ENCODE measurements around the gene MICAL1.
"Not testable (repeated sequence)": the region's sequence is repeated elsewhere in the genome, so short reads cannot be mapped to it uniquely, and the experiment has no call there.

The MICAL1 gene

DNA sequence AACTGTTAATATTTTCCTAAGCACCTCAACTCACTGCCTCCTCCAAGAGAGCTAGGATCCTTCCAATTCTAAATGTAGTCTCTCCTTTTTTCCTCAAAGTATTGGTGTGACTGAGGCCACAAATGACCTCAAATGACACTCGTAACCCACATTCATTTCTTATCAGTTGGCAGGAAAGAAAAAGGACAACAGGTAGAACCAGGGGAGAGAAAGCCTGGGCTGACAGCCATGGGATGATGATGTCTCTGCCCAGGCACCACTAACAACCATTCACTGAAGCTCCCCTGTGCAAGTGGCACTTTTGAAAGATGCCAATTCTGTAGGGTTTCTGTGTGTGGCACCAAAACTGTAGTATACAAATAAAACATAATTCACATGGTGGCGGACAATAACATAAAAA, 20.1 kb upstream of the MICAL1 start:
- DNase-seq (ENCODE audit: low spot score) = no peak

DNA sequence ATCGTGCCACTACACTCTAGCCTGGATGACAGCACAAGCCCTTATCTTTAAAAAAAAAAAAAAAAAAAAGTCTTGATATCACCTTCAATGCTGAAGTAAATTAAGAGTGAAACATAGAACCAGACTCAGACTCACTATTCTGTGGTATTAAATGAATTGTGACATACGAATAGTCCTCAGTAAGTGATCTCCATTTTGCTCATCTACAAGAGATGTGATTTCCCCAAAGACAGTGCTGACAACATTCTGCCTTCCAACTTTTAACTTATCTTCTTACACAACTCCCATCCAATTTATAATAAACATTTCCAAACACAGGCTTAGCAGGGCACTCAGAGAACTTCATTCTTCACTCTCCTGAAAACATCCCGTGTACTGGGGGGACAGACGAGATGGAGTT, 19.4 kb upstream of the MICAL1 start:
- no peak for DNase-seq (ENCODE audit: low spot score)

DNA sequence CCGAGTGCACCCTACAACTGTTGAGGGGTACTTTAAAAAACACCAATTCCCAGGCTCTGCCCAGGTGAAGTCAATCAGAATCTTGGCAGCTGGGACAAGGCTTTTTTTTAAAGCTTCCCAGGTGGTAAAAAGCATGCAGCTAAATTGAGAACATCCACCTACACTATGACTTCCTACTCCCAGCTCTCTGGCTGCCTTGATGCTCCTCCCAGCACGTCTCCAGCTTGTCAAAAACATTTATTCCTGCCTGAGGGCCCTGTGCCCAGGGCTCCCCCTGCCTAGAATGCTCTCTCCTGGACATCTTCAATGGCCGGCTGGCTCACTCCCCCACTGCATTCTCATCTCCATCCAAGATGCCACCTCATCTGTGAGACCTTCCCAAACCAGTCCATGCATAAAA, 17.5 kb upstream of the MICAL1 start:
- DNase-seq (ENCODE audit: low spot score) = no peak

DNA sequence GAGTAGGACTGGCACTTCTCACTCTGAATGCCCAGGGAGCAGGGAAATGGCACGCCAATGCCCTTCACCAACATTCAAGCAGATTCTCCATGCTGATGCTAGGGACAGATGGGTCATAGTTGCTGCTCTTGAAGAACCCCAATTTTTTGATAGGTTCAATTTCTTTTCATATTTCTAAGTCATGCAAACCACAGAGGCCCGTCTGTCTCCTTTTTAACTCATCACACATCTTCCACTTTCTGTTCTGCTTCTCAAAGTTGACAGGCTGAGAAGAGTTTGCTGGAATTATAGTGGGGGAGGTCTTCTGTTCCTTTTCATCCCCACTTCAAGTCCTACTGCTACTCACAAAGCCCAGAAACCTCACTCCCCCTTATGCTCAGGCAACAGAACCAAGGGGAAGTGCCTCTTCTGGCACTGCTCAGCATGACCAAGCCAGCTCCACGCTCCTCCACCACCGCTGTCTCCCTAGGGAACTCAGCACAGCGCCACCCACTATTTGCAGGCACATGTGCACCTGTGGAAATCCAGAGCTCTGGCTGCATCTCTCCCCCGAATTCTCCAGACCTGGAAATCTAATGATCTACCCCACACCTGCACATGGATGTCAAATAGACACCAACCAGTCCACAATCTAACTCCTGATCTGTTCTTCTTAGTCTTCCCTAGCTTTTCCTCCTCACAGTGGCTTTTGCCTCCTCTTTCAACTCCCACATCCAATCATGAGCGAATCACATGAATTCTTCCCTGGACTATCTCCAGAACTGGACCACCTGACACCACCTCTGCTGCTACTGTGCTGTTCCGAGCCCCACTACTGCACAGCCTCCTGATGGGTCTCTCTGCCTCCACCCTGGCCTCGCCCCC, 16.8 kb upstream of the MICAL1 start:
- no peak for DNase-seq (ENCODE audit: low spot score)

GRCh38 chr6:109471105-109471810, 15.7 kb upstream of the MICAL1 start:
- no peak for DNase-seq (ENCODE audit: low spot score)

GRCh38 chr6:109469591-109470189, 14.1 kb upstream of the MICAL1 start:
- DNase-seq (ENCODE audit: low spot score) = no peak

DNA sequence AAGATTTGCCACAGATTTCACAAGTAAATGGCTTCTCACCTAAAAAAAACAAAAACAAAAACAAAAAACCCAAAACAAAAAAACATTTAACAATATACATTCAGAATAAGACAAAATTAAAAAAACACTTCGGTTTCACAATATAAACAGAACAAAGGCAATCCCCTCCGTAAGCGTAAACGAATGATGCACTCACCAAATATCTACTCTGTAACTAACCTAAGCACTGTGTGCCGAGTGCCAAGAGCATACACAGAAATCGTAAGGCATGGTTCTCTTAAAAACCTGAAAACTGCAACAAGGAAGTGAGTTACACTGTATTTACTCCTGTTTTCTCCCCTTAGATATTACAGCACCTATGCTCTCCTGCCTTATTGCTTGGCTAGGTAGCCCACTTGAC, 12.1 kb upstream of the MICAL1 start:
- no peak for DNase-seq (ENCODE audit: low spot score)

- DNase-seq (ENCODE audit: low spot score) = no peak
Measured at GRCh38 chr6:109466212-109466923, 10.8 kb upstream of the MICAL1 start.

GRCh38 chr6:109465772-109466171, 10.2 kb upstream of the MICAL1 start:
- no peak for DNase-seq (ENCODE audit: low spot score)

- DNase-seq (ENCODE audit: low spot score) = peak; percentile 29
Measured at GRCh38 chr6:109461733-109462526, 6.4 kb upstream of the MICAL1 start.

DNA sequence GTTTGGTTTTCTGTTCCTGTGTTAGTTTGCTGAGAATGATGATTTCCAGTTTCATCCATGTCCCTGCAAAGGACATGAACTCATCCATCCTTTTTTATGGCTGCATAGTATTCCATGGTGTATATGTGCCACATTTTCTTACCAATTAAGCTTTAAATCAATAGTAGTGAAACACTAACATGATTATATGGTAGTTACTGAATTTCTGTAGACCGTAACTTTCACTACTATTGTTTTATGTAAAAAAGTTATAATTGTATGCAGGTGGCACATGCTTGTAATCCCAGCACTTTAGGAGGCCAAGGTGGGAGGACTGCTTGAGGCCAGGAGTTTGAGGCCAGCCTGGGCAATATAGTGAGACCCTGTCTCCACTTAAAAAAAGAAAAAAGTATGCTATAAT, 5.6 kb upstream of the MICAL1 start:
- not testable (repeated sequence) for DNase-seq (ENCODE audit: low spot score)

GRCh38 chr6:109460161-109460829, 4.7 kb upstream of the MICAL1 start:
- no peak for DNase-seq (ENCODE audit: low spot score)

DNA sequence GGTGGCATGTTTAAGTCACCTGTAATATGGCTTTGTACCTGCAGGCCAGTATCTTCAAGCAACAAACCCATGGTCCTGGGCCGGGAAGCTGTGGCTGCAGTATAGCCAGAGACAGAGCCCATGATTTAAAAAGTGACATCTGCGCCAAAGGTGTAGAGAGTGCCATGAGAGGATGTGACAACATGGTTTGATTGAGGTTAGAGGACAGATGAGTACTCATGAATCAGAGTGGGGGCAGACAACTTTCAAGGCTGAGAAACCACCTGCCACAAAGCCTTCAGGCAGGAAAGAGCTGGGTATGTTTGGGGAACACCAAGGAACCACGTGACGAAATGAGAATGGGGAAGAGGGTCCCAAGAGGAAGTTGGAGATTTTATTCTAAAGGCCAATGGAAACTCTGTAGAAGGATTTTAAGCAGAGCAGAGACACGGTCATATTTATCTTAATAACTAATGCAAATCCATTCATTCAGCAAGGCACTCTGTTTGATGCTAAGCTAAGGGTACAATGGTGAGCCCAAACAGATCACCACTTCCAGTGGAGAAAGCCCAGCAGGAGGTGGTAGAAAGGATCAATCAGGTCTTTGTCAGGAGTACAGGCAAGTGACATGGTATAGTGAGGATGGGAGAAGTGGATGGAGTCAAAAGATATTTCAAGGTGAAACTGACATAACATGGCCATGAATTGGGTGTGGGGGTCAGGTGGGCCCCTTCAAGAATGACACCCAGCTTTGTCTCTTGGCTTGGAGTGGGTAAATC, 3.4 kb upstream of the MICAL1 start:
- peak; percentile 67 for DNase-seq (ENCODE audit: low spot score)

- no peak for DNase-seq (ENCODE audit: low spot score)
Measured at GRCh38 chr6:109457562-109457996, 2.0 kb upstream of the MICAL1 start.

GRCh38 chr6:109456710-109457561, 1.4 kb upstream of the MICAL1 start:
- no peak for DNase-seq (ENCODE audit: low spot score)

- DNase-seq (ENCODE audit: low spot score) = no peak
Measured at GRCh38 chr6:109456111-109456583, 575 bp upstream of the MICAL1 start.

GRCh38 chr6:109454496-109455436, 806 bp downstream of the MICAL1 start:
- peak; percentile 70 for DNase-seq (ENCODE audit: low spot score)

All from CD4-positive, alpha-beta T cell treated with Interleukin-15 for 4 hours (primary cell).